NB4 (cell line): Measurements from ENCODE around the gene MAN2C1.
A peak's percentile ranks its signal among the peaks of the same experiment; 100 is the strongest.
"Not testable (repeated sequence)": the region's sequence is repeated elsewhere in the genome, so short reads cannot be mapped to it uniquely, and the experiment has no call there.

Source experiments
- DNase-seq: peaks from one replicate; pipeline ENCODE4 v3.0.0; 2010; ENCODE audit warnings: low read depth
- H3K4me3 ChIP-seq: one replicate; pipeline ENCODE4 v1.5.1; 2011; ENCODE audit warnings: mild to moderate bottlenecking, low read depth, low read length, moderate library complexity
- MYC ChIP-seq: IDR thresholded peaks from 2 replicates; pipeline ENCODE4 v1.6.1; 2011; ENCODE audit warnings: low read depth, low read length
- POLR2A ChIP-seq: IDR thresholded peaks from 2 replicates; pipeline ENCODE4 v1.6.1; 2011; ENCODE audit warnings: mild to moderate bottlenecking; ENCODE audit not compliant: insufficient read length; ENCODE audit errors: extremely low read depth
- TF ChIP-seq, protein P1 (sequence below): IDR thresholded peaks from 2 replicates; pipeline ENCODE4 v1.6.1; 2011; ENCODE audit warnings: low read depth, low read length
- TF ChIP-seq, protein P2 (sequence below): IDR thresholded peaks from one replicate; pipeline ENCODE4 v1.5.1; 2012; ENCODE audit warnings: low read depth, low read length

MAN2C1 gene

DNA sequence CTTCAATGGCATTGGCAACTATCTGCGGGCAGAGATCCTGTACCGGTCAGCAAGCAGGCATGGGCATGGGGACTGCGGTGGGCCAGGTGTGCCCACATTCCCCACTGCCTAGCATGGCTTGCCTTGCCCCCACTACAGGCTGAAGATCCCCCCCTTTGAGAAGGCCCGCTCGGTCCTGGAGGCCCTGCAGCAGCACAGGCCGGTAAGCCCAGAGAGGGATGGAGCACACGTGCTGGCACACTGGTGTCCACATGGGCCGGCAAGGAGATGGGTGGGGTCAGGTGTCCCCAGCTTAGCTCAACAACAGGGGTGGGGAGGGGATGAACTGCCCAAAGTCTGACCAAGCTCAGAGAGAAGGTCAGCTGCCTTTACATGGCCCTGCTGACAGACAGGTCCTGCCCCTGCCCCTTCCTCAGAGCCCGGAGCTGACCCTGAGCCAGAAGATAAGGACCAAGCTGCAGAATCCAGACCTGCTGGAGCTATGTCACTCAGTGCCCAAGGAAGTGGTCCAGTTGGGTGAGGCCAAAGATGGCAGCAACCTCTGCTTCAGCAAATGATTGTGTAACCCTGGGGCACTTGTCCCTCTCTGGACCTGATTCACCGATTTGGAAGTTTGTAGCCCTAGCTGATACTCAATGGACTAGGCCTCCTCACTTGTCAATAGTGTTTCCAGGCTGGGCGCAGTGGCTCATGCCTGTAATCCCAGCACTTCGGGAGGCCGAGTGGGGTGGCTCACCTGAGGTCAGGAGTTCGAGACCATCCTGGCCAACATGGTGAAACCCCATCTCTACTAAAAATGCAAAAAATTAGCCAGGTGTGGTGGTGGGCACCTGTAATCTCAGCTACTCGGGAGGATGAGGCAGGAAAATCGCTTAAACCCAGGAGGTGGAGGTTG lies 16.0 kb downstream of the MAN2C1 start:
- TF ChIP-seq, protein P1, sequence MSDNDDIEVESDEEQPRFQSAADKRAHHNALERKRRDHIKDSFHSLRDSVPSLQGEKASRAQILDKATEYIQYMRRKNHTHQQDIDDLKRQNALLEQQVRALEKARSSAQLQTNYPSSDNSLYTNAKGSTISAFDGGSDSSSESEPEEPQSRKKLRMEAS = no peak
- TF ChIP-seq POLR2A (no peak), MYC (no peak)
- TF ChIP-seq, protein P2, sequence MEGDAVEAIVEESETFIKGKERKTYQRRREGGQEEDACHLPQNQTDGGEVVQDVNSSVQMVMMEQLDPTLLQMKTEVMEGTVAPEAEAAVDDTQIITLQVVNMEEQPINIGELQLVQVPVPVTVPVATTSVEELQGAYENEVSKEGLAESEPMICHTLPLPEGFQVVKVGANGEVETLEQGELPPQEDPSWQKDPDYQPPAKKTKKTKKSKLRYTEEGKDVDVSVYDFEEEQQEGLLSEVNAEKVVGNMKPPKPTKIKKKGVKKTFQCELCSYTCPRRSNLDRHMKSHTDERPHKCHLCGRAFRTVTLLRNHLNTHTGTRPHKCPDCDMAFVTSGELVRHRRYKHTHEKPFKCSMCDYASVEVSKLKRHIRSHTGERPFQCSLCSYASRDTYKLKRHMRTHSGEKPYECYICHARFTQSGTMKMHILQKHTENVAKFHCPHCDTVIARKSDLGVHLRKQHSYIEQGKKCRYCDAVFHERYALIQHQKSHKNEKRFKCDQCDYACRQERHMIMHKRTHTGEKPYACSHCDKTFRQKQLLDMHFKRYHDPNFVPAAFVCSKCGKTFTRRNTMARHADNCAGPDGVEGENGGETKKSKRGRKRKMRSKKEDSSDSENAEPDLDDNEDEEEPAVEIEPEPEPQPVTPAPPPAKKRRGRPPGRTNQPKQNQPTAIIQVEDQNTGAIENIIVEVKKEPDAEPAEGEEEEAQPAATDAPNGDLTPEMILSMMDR = no peak
- no peak overlapping the region for H3K4me3 ChIP-seq
- no peak for DNase-seq

DNA sequence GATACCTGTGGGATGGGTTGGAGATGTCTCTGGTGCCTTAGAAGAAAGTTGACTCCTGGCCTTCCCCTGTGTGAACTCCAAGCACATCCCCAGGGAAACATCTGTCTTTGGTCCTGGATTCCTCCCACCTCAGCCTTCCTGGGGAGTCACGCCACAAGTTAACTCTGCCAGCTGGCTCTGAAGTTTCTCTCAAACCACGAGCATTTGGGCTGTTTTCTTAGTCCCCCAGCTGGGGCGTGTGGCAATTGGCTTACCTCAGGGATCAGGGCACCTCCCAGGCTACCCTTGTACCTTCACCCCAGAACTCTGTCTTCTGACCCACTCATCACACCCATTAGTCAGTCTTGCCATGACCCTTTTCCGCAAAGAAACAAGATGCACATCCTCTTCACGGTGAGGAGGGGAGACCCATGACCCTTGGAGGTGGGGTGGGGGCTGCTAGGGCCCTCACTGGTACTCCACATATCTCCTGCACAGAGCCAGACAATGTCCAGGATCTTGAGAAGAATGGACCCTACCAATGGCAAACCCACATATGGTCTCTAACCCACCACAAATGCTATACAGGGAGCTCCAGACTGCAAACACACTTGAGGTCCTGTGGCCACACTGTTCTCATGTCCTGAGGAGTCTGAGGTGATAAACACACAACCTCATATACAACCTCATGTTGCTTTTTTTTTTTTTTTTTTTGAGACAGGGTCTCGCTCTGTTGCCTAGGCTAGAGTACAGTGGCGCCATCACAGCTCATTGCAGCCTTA lies 17.6 kb downstream of the MAN2C1 start:
- TF ChIP-seq, protein P1 = no peak
- TF ChIP-seq, protein P2 = no peak
- TF ChIP-seq POLR2A = peak; percentile 9
- peak; percentile 52 for DNase-seq
- H3K4me3 ChIP-seq = no peak overlapping the region

DNA sequence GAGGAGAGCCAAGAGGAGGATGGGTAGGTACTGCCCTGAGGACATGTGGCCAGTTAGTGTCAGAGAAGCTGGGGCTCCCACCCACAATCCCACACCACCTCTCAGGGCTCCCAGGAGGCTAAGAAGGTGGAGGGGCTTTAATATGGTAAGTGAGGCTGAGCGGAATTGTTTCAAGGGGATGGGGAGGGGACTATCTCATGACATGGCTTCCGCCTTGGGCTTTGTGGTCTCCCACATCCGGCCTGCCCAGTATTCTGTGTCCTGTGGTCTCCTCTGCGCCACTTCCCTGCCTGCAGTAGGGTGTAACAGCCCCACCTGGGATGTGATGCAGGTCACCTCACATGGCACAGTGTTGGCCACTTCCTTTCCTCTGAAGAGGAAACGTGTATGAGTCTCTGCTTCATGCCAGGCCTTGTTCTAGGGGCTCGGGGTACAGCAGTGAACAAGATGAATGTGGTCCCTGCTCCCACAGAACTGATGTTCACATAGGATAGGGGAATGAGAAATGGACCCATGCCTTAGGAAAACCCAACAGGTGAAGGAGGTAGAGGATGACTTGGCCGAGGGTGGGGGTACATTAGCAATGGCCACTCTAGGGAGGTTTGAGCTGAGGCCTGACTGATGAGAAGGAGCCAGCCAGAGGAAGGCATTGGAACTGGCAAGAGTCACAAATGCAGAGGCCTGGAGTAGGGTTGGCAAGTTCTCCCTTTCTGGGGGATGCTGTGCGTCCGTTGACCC lies 18.4 kb downstream of the MAN2C1 start:
- TF ChIP-seq, protein P1 = no peak
- peak; percentile 11 for TF ChIP-seq POLR2A
- peak; percentile 92 for DNase-seq
- no peak overlapping the region for H3K4me3 ChIP-seq

DNA sequence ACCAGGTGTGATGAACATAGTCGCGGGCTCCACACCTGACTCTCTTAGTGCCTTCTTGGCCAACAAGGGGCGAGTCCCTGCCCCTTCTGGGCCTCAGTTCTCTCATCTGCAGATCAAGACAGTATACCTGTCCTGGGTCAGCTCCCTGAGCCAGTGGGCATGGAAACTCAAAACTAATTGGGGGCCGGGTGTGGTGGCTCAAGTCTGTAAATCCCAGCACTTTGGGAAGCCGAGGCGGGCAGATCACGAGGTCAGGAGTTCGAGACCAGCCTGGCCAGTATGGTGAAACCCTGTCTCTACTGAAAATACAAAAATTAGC lies 19.1 kb downstream of the MAN2C1 start:
- not testable (repeated sequence) for DNase-seq, H3K4me3 ChIP-seq

DNA sequence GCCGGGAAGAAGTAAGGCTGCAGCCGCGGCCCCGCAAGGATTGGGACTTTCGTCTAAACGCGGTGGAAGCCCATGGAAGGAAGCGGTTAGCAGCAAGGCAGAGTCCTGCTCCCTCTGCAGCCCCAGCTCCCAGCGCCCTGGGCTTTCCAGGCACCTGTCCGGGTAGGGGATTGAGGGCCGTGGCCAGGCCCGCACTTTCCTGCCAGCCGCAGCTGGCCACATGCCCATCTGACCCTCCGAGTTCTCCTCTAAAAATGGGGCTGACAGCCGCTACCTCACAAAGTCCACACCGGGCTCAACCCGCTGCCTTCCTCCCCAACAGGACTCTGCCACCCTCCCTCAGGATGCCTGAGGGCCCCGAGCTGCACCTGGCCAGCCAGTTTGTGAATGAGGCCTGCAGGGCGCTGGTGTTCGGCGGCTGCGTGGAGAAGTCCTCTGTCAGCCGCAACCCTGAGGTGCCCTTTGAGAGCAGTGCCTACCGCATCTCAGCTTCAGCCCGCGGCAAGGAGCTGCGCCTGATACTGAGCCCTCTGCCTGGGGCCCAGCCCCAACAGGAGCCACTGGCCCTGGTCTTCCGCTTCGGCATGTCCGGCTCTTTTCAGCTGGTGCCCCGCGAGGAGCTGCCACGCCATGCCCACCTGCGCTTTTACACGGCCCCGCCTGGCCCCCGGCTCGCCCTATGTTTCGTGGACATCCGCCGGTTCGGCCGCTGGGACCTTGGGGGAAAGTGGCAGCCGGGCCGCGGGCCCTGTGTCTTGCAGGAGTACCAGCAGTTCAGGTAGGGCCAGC lies 19.7 kb downstream of the MAN2C1 start:
- no peak for TF ChIP-seq MYC
- TF ChIP-seq, protein P1 = no peak
- no peak for TF ChIP-seq POLR2A
- TF ChIP-seq, protein P2 = no peak
- H3K4me3 ChIP-seq = no peak overlapping the region
- DNase-seq = no peak

DNA sequence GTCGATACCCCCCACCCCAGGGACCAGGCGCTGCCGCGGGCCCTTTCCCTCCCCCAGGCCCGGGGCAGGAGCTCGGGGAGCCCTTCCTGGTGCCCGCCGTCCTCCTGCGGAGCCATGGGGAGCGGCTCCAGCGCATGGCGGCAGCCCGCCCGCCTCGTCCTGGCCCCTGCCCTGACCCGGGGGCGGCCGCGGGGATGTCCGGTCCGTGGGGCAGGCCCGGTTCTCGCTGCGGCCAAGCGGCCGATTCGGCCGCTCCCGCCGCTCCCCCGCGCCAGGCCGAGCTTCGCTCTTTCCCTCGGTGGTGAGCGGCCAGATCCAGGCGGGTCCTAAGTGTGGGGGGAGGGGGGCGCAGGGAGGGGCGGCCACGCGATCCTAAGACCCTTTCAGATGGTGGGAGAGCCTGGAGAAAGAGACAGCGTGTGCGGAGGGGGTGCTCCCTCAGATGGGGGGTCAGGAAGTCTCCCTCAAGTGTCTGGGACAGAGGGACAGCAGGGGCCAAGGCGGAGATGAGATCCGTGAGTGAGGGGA lies 20.3 kb downstream of the MAN2C1 start:
- no peak for DNase-seq
- TF ChIP-seq MYC (no peak), POLR2A (no peak)
- TF ChIP-seq, protein P2 = no peak
- TF ChIP-seq, protein P1 = no peak
- no peak overlapping the region for H3K4me3 ChIP-seq
